Measurements from ENCODE around the gene DLG2. TPM values are rescaled to one million over a fixed set of nuclear protein-coding genes. Genes with fewer than 3 reads are reported as not detected.

The DLG2 gene
- total RNA-seq, 3 donors from 2014 or later = 4.3 to 12.3 (median 6.9) TPM

- Histone ChIP-seq H3K27me3 (no peaks in the 10 kb centered on the region), H3K4me1 (no peaks in the 10 kb centered on the region), H3K36me3 (no peaks in the 10 kb centered on the region), H3K9me3 (no peaks in the 10 kb centered on the region), H3K4me3 (no peak overlapping the region), H3K27ac (no peak overlapping the region)
- intact Hi-C loops (cut with DNase I; ENCODE audit: low total_unique reads) = no loop called here
- TF ChIP-seq, protein P1, sequence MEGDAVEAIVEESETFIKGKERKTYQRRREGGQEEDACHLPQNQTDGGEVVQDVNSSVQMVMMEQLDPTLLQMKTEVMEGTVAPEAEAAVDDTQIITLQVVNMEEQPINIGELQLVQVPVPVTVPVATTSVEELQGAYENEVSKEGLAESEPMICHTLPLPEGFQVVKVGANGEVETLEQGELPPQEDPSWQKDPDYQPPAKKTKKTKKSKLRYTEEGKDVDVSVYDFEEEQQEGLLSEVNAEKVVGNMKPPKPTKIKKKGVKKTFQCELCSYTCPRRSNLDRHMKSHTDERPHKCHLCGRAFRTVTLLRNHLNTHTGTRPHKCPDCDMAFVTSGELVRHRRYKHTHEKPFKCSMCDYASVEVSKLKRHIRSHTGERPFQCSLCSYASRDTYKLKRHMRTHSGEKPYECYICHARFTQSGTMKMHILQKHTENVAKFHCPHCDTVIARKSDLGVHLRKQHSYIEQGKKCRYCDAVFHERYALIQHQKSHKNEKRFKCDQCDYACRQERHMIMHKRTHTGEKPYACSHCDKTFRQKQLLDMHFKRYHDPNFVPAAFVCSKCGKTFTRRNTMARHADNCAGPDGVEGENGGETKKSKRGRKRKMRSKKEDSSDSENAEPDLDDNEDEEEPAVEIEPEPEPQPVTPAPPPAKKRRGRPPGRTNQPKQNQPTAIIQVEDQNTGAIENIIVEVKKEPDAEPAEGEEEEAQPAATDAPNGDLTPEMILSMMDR (IDR thresholded peaks at IDR 0.05) = no peak
- no peak for TF ChIP-seq POLR2AphosphoS5 (IDR thresholded peaks at IDR 0.05)
- no peak for TF ChIP-seq POLR2A (IDR thresholded peaks at IDR 0.05)
- DNase-seq (ENCODE audit: low spot score in 2 of 2) = no peak
These were observed 1454.1 kb downstream of the DLG2 start for GRCh38 chr11:84173078-84173477.

DNA sequence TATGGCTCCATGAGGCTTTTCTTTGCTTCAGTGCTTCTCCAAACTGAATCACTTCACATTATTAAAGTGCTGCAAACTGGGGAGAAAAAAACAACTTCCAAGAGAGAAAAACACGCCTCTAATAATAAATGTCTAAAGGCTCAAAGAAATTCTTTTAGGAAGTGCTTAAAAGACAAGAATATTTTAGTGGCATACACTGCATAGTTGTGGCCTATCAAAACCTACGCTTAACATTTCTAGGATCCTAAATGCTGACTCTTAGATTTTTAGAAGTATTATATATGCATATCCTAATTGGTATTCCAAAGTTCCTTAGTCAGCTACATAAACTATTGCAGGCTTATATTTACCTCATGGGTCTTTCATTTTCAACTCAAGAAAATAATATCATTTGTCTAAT, 1462.0 kb downstream of the DLG2 start:
- Histone ChIP-seq H3K4me1 (no peaks in the 10 kb centered on the region), H3K9me3 (no peaks in the 10 kb centered on the region), H3K27ac (no peak overlapping the region), H3K27me3 (no peaks in the 10 kb centered on the region), H3K36me3 (no peaks in the 10 kb centered on the region), H3K4me3 (no peak overlapping the region)
- TF ChIP-seq, protein P1 (IDR thresholded peaks at IDR 0.05) = no peak
- TF ChIP-seq POLR2AphosphoS5 (IDR thresholded peaks at IDR 0.05) (no peak), POLR2A (IDR thresholded peaks at IDR 0.05) (no peak)
- intact Hi-C loops (cut with DNase I; ENCODE audit: low total_unique reads) = no loop called here
- no peak for DNase-seq (ENCODE audit: low spot score in 2 of 2)

DNA sequence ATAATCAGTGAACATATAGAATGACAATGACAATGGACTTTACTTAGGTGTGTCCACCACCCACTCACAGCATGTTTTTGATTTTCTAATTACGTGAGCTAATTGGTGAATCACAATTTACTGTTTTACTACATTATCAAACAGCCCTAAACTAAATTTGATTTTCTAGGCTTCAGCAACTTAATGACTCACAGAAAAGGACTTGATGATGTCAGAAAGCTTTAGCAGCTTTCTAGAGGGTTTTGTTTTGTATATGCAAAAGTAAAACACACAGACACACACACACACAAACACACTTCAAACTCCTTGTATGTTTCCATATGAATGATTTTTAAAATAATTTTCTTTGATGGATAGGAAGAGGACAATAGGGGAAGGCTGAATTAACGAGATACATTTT, 1462.4 kb downstream of the DLG2 start:
- no peak for DNase-seq (ENCODE audit: low spot score in 2 of 2)
- TF ChIP-seq POLR2AphosphoS5 (IDR thresholded peaks at IDR 0.05) = no peak
- TF ChIP-seq, protein P1 (IDR thresholded peaks at IDR 0.05) = no peak
- TF ChIP-seq POLR2A (IDR thresholded peaks at IDR 0.05) = no peak
- Histone ChIP-seq H3K4me3 (no peak overlapping the region), H3K27me3 (no peaks in the 10 kb centered on the region), H3K36me3 (no peaks in the 10 kb centered on the region), H3K27ac (no peak overlapping the region), H3K4me1 (no peaks in the 10 kb centered on the region), H3K9me3 (no peaks in the 10 kb centered on the region)
- intact Hi-C loops (cut with DNase I; ENCODE audit: low total_unique reads) = no loop called here

DNA sequence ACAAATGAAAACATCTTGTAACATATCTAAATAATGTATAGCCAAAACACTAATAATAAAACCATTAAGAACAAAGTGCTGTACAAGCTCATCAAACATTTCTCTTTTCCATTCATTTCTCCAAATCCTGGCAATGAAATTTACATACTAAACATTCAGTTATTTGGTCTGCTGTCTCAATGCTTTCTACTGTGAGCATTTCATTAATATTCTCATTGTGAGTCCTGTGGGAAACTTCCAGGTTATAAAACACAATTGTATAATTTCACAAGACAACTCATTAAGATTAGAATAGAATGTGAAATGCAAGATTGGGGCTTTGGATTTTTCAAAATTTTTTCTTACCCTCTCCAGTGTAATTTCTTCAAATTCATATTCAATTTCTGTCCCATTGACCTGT, 1464.0 kb downstream of the DLG2 start:
- no peak overlapping the region for H3K4me3 ChIP-seq
- no peaks in the 10 kb centered on the region for H3K36me3 ChIP-seq
- H3K4me1 ChIP-seq = no peaks in the 10 kb centered on the region
- no peak for DNase-seq (ENCODE audit: low spot score in 2 of 2)
- TF ChIP-seq, protein P1 (IDR thresholded peaks at IDR 0.05) = no peak
- TF ChIP-seq POLR2A (IDR thresholded peaks at IDR 0.05) = no peak
- no peak for TF ChIP-seq POLR2AphosphoS5 (IDR thresholded peaks at IDR 0.05)
- H3K9me3 ChIP-seq = no peaks in the 10 kb centered on the region
- intact Hi-C loops (cut with DNase I; ENCODE audit: low total_unique reads) = no loop called here
- H3K27me3 ChIP-seq = no peaks in the 10 kb centered on the region
- H3K27ac ChIP-seq = no peak overlapping the region

- Histone ChIP-seq H3K9me3 (no peaks in the 10 kb centered on the region), H3K27me3 (no peaks in the 10 kb centered on the region), H3K4me3 (no peak overlapping the region), H3K4me1 (no peaks in the 10 kb centered on the region), H3K36me3 (no peaks in the 10 kb centered on the region), H3K27ac (no peak overlapping the region)
- TF ChIP-seq, protein P1 (IDR thresholded peaks at IDR 0.05) = no peak
- no peak for TF ChIP-seq POLR2A (IDR thresholded peaks at IDR 0.05)
- no peak for TF ChIP-seq POLR2AphosphoS5 (IDR thresholded peaks at IDR 0.05)
- no peak for DNase-seq (ENCODE audit: low spot score in 2 of 2)
- intact Hi-C loops (cut with DNase I; ENCODE audit: low total_unique reads) = no loop called here
These were observed 1469.5 kb downstream of the DLG2 start for GRCh38 chr11:84157639-84158038.
